ENCODE data around the gene C19orf44. TPM values are rescaled to one million over a fixed set of nuclear protein-coding genes. Genes with fewer than 3 reads are reported as not detected.

Gene C19orf44
- polyA plus RNA-seq, 1 donor (not counting 4 experiments of a cell fraction or from before 2014, with no cell fraction given): 2.7 TPM

- Histone ChIP-seq H3K9ac (ENCODE audit: control insufficient read depth, extremely low read depth, insufficient read depth, low read length) (no peak overlapping the region), H3K36me3 (ENCODE audit: control insufficient read depth in 2 of 2, extremely low read depth in 1 of 2, insufficient read depth in 2 of 2, low read length in 2 of 2) (peaks cover 49 to 56% of the 10 kb centered on the region in 2 experiments), H3K4me1 (ENCODE audit: control insufficient read depth, extremely low read depth, insufficient read depth, low read length) (no peaks in the 10 kb centered on the region), H3K27ac (ENCODE audit: control insufficient read depth, insufficient read depth, low read length) (no peak overlapping the region), H3K27me3 (ENCODE audit: control insufficient read depth, extremely low read depth, insufficient read depth, low read length) (no peaks in the 10 kb centered on the region), H3K4me3 (ENCODE audit: control insufficient read depth in 2 of 3, extremely low read depth in 1 of 3, insufficient read depth in 2 of 3, low read depth in 1 of 3, low read length in 3 of 3) (no peak overlapping the region), H3K9me1 (ENCODE audit: control insufficient read depth, extremely low read depth, insufficient read depth, low read length) (no peaks in the 10 kb centered on the region), H4K20me1 (ENCODE audit: control insufficient read depth, extremely low read depth, insufficient read depth, low read length) (no peaks in the 10 kb centered on the region), H2AFZ (ENCODE audit: control insufficient read depth, low read length) (no peak overlapping the region), H3K4me2 (ENCODE audit: control insufficient read depth, extremely low read depth, insufficient read depth, low read depth, low read length) (no peak overlapping the region), H3K9me3 (ENCODE audit: control insufficient read depth, low read depth, low read length) (no peaks in the 10 kb centered on the region), H3K79me2 (ENCODE audit: control insufficient read depth, insufficient read depth, low read length) (peaks cover 7% of the 10 kb centered on the region)
- no peak for FAIRE-seq
- no peak for TF ChIP-seq CTCF (optimal IDR thresholded peaks at IDR 0.05 in 1 of 3, IDR thresholded peaks at IDR 0.05 in 1 of 3, conservative IDR thresholded peaks at IDR 0.05 in 1 of 3; ENCODE audit: extremely low read depth in 1 of 3, insufficient read depth in 2 of 3, low read length in 3 of 3)
- no peak for TF ChIP-seq EZH2 (IDR thresholded peaks at IDR 0.05; ENCODE audit: low read length)
- no peak for DNase-seq (ENCODE audit: low read depth, low spot score)
- dilution Hi-C loops (cut with MboI; ENCODE audit: extremely low pct_ligation_motif_present, low sequenced_read_pairs): no loop called here
These were observed 29.0 kb downstream of the C19orf44 start for GRCh38 chr19:16524991-16525734.

GRCh38 chr19:16525751-16526481 lies 29.7 kb downstream of the C19orf44 start:
- H3K36me3 ChIP-seq (ENCODE audit: control insufficient read depth in 2 of 2, extremely low read depth in 1 of 2, insufficient read depth in 2 of 2, low read length in 2 of 2): peaks cover 54 to 57% of the 10 kb centered on the region in 2 experiments
- no peak overlapping the region for H3K4me2 ChIP-seq (ENCODE audit: control insufficient read depth, extremely low read depth, insufficient read depth, low read depth, low read length)
- H3K9me1 ChIP-seq (ENCODE audit: control insufficient read depth, extremely low read depth, insufficient read depth, low read length): no peaks in the 10 kb centered on the region
- H4K20me1 ChIP-seq (ENCODE audit: control insufficient read depth, extremely low read depth, insufficient read depth, low read length): no peaks in the 10 kb centered on the region
- TF ChIP-seq EZH2 (IDR thresholded peaks at IDR 0.05; ENCODE audit: low read length): no peak
- no peak for TF ChIP-seq CTCF (optimal IDR thresholded peaks at IDR 0.05 in 1 of 3, IDR thresholded peaks at IDR 0.05 in 1 of 3, conservative IDR thresholded peaks at IDR 0.05 in 1 of 3; ENCODE audit: extremely low read depth in 1 of 3, insufficient read depth in 2 of 3, low read length in 3 of 3)
- no peak overlapping the region for H2AFZ ChIP-seq (ENCODE audit: control insufficient read depth, low read length)
- no peak overlapping the region for H3K27ac ChIP-seq (ENCODE audit: control insufficient read depth, insufficient read depth, low read length)
- dilution Hi-C loops (cut with MboI; ENCODE audit: extremely low pct_ligation_motif_present, low sequenced_read_pairs): no loop called here
- H3K4me1 ChIP-seq (ENCODE audit: control insufficient read depth, extremely low read depth, insufficient read depth, low read length): no peaks in the 10 kb centered on the region
- no peak overlapping the region for H3K9ac ChIP-seq (ENCODE audit: control insufficient read depth, extremely low read depth, insufficient read depth, low read length)
- no peak overlapping the region for H3K4me3 ChIP-seq (ENCODE audit: control insufficient read depth in 2 of 3, extremely low read depth in 1 of 3, insufficient read depth in 2 of 3, low read depth in 1 of 3, low read length in 3 of 3)
- H3K9me3 ChIP-seq (ENCODE audit: control insufficient read depth, low read depth, low read length): no peaks in the 10 kb centered on the region
- DNase-seq (ENCODE audit: low read depth, low spot score) (no peak), FAIRE-seq (no peak)
- H3K27me3 ChIP-seq (ENCODE audit: control insufficient read depth, extremely low read depth, insufficient read depth, low read length): no peaks in the 10 kb centered on the region
- peaks cover 7% of the 10 kb centered on the region for H3K79me2 ChIP-seq (ENCODE audit: control insufficient read depth, insufficient read depth, low read length)
